SK-N-SH treated with all-trans-retinoic acid at 6 μM for 48 hours (cell line): ENCODE results near the gene C3.

Source experiments
- ATAC-seq: fragments of 200-7000 bp; cut with Tn5 transposase; 3 replicates; pipeline ENCODE4 v1.9.1; 2020; ENCODE audit warnings: mild to moderate bottlenecking, moderate library complexity
- ARNTL ChIP-seq: fragments of 450-650 bp; formaldehyde crosslinking; IDR thresholded peaks from 2 replicates; pipeline ENCODE4 v1.5.0; 2020; ENCODE audit warnings: low read depth, mild to moderate bottlenecking, moderate library complexity, borderline replicate concordance
- BACH2 ChIP-seq: fragments of 250-450 bp; sonication (Bioruptor Pico); IDR thresholded peaks from 2 replicates; pipeline ENCODE4 v1.9.0; 2021; ENCODE audit warnings: mild to moderate bottlenecking, borderline replicate concordance
- CSDC2 ChIP-seq: fragments of 250-450 bp; sonication (Bioruptor Pico); IDR thresholded peaks from 2 replicates; pipeline ENCODE4 v1.5.0; 2020; ENCODE audit warnings: mild to moderate bottlenecking, moderate library complexity
- ESRRG ChIP-seq: fragments of 250-450 bp; sonication (Bioruptor Pico); IDR thresholded peaks from 2 replicates; pipeline ENCODE4 v1.6.1; 2021; ENCODE audit warnings: mild to moderate bottlenecking
- GLIS3 ChIP-seq: fragments of 250-450 bp; sonication (Bioruptor Pico); IDR thresholded peaks from 2 replicates; pipeline ENCODE4 v1.5.0; 2020; ENCODE audit warnings: mild to moderate bottlenecking, moderate library complexity
- ISL1 ChIP-seq: fragments of 250-450 bp; sonication (Bioruptor Pico); IDR thresholded peaks from 2 replicates; pipeline ENCODE4 v2.1.2; 2022; ENCODE audit warnings: mild to moderate bottlenecking, moderate library complexity
- OSR1 ChIP-seq: fragments of 250-450 bp; sonication (Bioruptor Pico); IDR thresholded peaks from 2 replicates; pipeline ENCODE4 v1.8.0; 2022; ENCODE audit warnings: moderate library complexity, mild to moderate bottlenecking, inconsistent platforms
- PPARA ChIP-seq: fragments of 250-450 bp; sonication (Bioruptor Pico); IDR thresholded peaks from 2 replicates; pipeline ENCODE4 v1.5.0; 2020; ENCODE audit warnings: mild to moderate bottlenecking, borderline replicate concordance
- RARB ChIP-seq: fragments of 250-450 bp; sonication (Bioruptor Pico); IDR thresholded peaks from 2 replicates; pipeline ENCODE4 v1.8.0; 2021; ENCODE audit warnings: mild to moderate bottlenecking, moderate library complexity
- SNAI2 ChIP-seq: fragments of 250-450 bp; sonication (Bioruptor Pico); IDR thresholded peaks from 2 replicates; pipeline ENCODE4 v1.5.0; 2020; ENCODE audit warnings: mild to moderate bottlenecking, moderate library complexity
- TCF4 ChIP-seq: fragments of 250-450 bp; sonication (Bioruptor Pico); IDR thresholded peaks from 2 replicates; pipeline ENCODE4 v1.8.0; 2021; ENCODE audit warnings: mild to moderate bottlenecking, moderate library complexity, borderline replicate concordance
- TOX ChIP-seq: fragments of 250-450 bp; sonication (Bioruptor Pico); IDR thresholded peaks from 2 replicates; pipeline ENCODE4 v1.8.0; 2021; ENCODE audit warnings: mild to moderate bottlenecking, moderate library complexity, borderline replicate concordance
- ZC3H10 ChIP-seq: fragments of 250-450 bp; sonication (Bioruptor Pico); IDR thresholded peaks from 2 replicates; pipeline ENCODE4 v1.5.1; 2021; ENCODE audit warnings: mild to moderate bottlenecking, moderate library complexity
- ZFP30 ChIP-seq: fragments of 450-650 bp; formaldehyde crosslinking; IDR thresholded peaks from 2 replicates; pipeline ENCODE4 v1.5.0; 2022; ENCODE audit warnings: mild to moderate bottlenecking, moderate library complexity
- ZNF565 ChIP-seq: fragments of 450-650 bp; formaldehyde crosslinking; conservative IDR thresholded peaks from 2 replicates; pipeline ENCODE4 v1.5.0; 2020; ENCODE audit warnings: low read depth, mild to moderate bottlenecking, moderate library complexity
- ZNF70 ChIP-seq: fragments of 450-650 bp; formaldehyde crosslinking; IDR thresholded peaks from 2 replicates; pipeline ENCODE4 v1.5.0; 2020; ENCODE audit warnings: mild to moderate bottlenecking, moderate library complexity
- ZNF8 ChIP-seq: fragments of 450-650 bp; formaldehyde crosslinking; IDR thresholded peaks from 2 replicates; pipeline ENCODE4 v1.5.0; 2020; ENCODE audit warnings: mild to moderate bottlenecking, moderate library complexity
- TF ChIP-seq, protein P1 (sequence below): fragments of 250-450 bp; sonication (Bioruptor Pico); IDR thresholded peaks from 2 replicates; pipeline ENCODE4 v1.5.1; 2021; ENCODE audit warnings: mild to moderate bottlenecking, moderate library complexity
- TF ChIP-seq, protein P2 (sequence below): fragments of 250-450 bp; sonication (Bioruptor Pico); IDR thresholded peaks from 2 replicates; pipeline ENCODE4 v1.5.0; 2020; ENCODE audit warnings: mild to moderate bottlenecking, moderate library complexity
- TF ChIP-seq, protein P3 (sequence below): fragments of 250-450 bp; sonication (Bioruptor Pico); IDR thresholded peaks from 2 replicates; pipeline ENCODE4 v1.8.0; 2020; ENCODE audit warnings: mild to moderate bottlenecking, moderate library complexity, borderline replicate concordance
- TF ChIP-seq, protein P4 (sequence below): fragments of 250-450 bp; sonication (Bioruptor Pico); IDR thresholded peaks from 2 replicates; pipeline ENCODE4 v1.8.0; 2021; ENCODE audit warnings: low read depth, mild to moderate bottlenecking, moderate library complexity, borderline replicate concordance
- TF ChIP-seq, protein P5 (sequence below): fragments of 250-450 bp; sonication (Bioruptor Pico); IDR thresholded peaks from 2 replicates; pipeline ENCODE4 v1.5.1; 2020; ENCODE audit warnings: low read depth, mild to moderate bottlenecking, moderate library complexity

The C3 gene

DNA sequence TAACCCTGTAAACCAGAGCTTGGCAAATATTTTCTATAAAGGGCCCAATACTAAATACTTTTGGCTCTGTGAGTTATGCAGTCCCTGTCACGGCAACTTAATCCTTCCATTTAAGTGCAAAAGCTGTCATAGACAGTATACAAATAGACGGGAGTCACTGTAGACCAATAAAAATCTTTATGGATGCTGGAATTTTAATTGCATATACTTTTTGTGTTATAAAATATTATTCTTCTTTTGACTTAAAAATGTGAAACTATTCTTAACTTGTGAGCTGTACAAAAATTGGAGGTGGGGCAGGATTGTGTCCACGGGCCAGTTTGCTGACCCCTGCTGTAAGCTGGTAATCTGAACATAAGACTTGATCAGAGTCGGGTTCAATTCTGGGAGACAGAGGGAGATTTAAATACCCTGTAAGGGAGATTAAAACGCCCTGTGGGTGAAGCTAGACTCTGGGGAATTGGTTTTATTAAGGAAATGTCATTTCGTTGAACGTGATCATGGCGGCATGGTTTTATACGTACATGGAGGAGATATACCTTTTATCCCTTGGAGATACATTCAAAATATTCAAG, 72.2 kb downstream of the C3 start:
- TF ChIP-seq CSDC2 (CRISPR knock-in tag) (no peak), ZNF565 (no peak), ZFP30 (CRISPR knock-in tag) (no peak), ZNF70 (CRISPR knock-in tag) (no peak), OSR1 (CRISPR knock-in tag) (no peak), PPARA (CRISPR knock-in tag) (no peak), ESRRG (CRISPR knock-in tag) (no peak), BACH2 (CRISPR knock-in tag) (no peak), ARNTL (CRISPR knock-in tag) (no peak), ZC3H10 (CRISPR knock-in tag) (no peak), TCF4 (CRISPR knock-in tag) (no peak), ISL1 (no peak), SNAI2 (CRISPR knock-in tag) (no peak), TOX (no peak), RARB (CRISPR knock-in tag) (no peak)
- TF ChIP-seq, protein P1, sequence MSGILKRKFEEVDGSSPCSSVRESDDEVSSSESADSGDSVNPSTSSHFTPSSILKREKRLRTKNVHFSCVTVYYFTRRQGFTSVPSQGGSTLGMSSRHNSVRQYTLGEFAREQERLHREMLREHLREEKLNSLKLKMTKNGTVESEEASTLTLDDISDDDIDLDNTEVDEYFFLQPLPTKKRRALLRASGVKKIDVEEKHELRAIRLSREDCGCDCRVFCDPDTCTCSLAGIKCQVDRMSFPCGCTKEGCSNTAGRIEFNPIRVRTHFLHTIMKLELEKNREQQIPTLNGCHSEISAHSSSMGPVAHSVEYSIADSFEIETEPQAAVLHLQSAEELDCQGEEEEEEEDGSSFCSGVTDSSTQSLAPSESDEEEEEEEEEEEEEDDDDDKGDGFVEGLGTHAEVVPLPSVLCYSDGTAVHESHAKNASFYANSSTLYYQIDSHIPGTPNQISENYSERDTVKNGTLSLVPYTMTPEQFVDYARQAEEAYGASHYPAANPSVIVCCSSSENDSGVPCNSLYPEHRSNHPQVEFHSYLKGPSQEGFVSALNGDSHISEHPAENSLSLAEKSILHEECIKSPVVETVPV (CRISPR knock-in tag), result no peak
- TF ChIP-seq, protein P2, sequence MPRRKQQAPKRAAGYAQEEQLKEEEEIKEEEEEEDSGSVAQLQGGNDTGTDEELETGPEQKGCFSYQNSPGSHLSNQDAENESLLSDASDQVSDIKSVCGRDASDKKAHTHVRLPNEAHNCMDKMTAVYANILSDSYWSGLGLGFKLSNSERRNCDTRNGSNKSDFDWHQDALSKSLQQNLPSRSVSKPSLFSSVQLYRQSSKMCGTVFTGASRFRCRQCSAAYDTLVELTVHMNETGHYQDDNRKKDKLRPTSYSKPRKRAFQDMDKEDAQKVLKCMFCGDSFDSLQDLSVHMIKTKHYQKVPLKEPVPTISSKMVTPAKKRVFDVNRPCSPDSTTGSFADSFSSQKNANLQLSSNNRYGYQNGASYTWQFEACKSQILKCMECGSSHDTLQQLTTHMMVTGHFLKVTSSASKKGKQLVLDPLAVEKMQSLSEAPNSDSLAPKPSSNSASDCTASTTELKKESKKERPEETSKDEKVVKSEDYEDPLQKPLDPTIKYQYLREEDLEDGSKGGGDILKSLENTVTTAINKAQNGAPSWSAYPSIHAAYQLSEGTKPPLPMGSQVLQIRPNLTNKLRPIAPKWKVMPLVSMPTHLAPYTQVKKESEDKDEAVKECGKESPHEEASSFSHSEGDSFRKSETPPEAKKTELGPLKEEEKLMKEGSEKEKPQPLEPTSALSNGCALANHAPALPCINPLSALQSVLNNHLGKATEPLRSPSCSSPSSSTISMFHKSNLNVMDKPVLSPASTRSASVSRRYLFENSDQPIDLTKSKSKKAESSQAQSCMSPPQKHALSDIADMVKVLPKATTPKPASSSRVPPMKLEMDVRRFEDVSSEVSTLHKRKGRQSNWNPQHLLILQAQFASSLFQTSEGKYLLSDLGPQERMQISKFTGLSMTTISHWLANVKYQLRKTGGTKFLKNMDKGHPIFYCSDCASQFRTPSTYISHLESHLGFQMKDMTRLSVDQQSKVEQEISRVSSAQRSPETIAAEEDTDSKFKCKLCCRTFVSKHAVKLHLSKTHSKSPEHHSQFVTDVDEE (CRISPR knock-in tag), result no peak
- TF ChIP-seq, protein P3, sequence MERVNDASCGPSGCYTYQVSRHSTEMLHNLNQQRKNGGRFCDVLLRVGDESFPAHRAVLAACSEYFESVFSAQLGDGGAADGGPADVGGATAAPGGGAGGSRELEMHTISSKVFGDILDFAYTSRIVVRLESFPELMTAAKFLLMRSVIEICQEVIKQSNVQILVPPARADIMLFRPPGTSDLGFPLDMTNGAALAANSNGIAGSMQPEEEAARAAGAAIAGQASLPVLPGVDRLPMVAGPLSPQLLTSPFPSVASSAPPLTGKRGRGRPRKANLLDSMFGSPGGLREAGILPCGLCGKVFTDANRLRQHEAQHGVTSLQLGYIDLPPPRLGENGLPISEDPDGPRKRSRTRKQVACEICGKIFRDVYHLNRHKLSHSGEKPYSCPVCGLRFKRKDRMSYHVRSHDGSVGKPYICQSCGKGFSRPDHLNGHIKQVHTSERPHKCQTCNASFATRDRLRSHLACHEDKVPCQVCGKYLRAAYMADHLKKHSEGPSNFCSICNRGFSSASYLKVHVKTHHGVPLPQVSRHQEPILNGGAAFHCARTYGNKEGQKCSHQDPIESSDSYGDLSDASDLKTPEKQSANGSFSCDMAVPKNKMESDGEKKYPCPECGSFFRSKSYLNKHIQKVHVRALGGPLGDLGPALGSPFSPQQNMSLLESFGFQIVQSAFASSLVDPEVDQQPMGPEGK (CRISPR knock-in tag), result no peak
- TF ChIP-seq, protein P4, sequence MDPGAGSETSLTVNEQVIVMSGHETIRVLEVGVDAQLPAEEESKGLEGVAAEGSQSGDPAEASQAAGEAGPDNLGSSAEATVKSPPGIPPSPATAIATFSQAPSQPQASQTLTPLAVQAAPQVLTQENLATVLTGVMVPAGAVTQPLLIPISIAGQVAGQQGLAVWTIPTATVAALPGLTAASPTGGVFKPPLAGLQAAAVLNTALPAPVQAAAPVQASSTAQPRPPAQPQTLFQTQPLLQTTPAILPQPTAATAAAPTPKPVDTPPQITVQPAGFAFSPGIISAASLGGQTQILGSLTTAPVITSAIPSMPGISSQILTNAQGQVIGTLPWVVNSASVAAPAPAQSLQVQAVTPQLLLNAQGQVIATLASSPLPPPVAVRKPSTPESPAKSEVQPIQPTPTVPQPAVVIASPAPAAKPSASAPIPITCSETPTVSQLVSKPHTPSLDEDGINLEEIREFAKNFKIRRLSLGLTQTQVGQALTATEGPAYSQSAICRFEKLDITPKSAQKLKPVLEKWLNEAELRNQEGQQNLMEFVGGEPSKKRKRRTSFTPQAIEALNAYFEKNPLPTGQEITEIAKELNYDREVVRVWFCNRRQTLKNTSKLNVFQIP (CRISPR knock-in tag), result no peak
- TF ChIP-seq, protein P5, sequence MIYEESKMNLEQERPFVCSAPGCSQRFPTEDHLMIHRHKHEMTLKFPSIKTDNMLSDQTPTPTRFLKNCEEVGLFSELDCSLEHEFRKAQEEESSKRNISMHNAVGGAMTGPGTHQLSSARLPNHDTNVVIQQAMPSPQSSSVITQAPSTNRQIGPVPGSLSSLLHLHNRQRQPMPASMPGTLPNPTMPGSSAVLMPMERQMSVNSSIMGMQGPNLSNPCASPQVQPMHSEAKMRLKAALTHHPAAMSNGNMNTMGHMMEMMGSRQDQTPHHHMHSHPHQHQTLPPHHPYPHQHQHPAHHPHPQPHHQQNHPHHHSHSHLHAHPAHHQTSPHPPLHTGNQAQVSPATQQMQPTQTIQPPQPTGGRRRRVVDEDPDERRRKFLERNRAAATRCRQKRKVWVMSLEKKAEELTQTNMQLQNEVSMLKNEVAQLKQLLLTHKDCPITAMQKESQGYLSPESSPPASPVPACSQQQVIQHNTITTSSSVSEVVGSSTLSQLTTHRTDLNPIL (CRISPR knock-in tag), result no peak
- no peak for ATAC-seq

DNA sequence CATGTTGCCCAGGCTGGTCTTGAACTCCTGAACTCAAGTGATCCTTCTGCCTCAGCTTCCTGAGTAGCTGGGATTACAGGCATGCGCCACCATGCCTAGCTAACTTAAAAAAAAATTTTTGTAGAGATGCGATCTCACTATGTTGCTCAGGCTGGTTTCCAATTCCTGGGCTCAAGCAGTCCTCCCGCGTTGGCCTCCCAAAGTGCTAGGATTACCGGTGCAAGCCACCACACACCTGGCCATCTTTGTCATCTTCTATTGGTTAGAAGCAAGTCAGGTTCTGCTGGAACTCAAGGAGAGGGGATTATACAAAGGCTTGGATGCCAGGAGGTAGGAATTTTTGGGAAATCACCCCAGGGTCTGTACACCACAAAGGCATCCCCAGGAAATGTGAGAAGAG, 75.7 kb downstream of the C3 start:
- ATAC-seq, result no peak
- TF ChIP-seq, protein P1 (CRISPR knock-in tag), result no peak
- TF ChIP-seq GLIS3 (no peak), ISL1 (no peak), ZFP30 (CRISPR knock-in tag) (no peak), TCF4 (CRISPR knock-in tag) (no peak), ZNF70 (CRISPR knock-in tag) (no peak), SNAI2 (CRISPR knock-in tag) (no peak), RARB (CRISPR knock-in tag) (no peak), ZNF8 (CRISPR knock-in tag) (no peak), ARNTL (CRISPR knock-in tag) (no peak)
- TF ChIP-seq, protein P4 (CRISPR knock-in tag), result no peak
- TF ChIP-seq, protein P5 (CRISPR knock-in tag), result no peak
- TF ChIP-seq, protein P2 (CRISPR knock-in tag), result no peak
